Muscle of leg (tissue), 16 donors: Measurements from ENCODE around the gene LAX1. TPM values are rescaled to one million over a fixed set of nuclear protein-coding genes. Genes with fewer than 3 reads are reported as not detected.

Experiments used
- DNase-seq: peaks from one replicate; pipeline ENCODE4 v3.0.0; 2013
- H3K27ac ChIP-seq: one replicate; pipeline ENCODE4 v1.5.1; 2013; ENCODE audit warnings: mild to moderate bottlenecking, low read length, control low read depth
- H3K27me3 ChIP-seq: one replicate; pipeline ENCODE4 v1.6.1; 2013; ENCODE audit warnings: low read length; ENCODE audit not compliant: control insufficient read depth, insufficient read depth
- H3K36me3 ChIP-seq: one replicate; pipeline ENCODE4 v1.6.1; 2013; ENCODE audit warnings: low read length; ENCODE audit not compliant: control insufficient read depth, insufficient read depth
- H3K4me1 ChIP-seq: one replicate; pipeline ENCODE4 v1.6.1; 2013; ENCODE audit warnings: low read length; ENCODE audit not compliant: control insufficient read depth, insufficient read depth
- H3K4me3 ChIP-seq: one replicate; pipeline ENCODE4 v1.5.1; 2013; ENCODE audit warnings: low read length, control low read depth
- H3K9me3 ChIP-seq: replicated peaks from 2 replicates; pipeline ENCODE4 v1.6.1; 2013; ENCODE audit warnings: low read depth, low read length; ENCODE audit not compliant: control insufficient read depth
- WGBS: methylation state at CpG from one replicate; pipeline ENCODE4 v1.1.5; 2013; ENCODE audit warnings: missing lambda C conversion rate; ENCODE audit not compliant: insufficient coverage; 5-methylcytosine and 5-hydroxymethylcytosine counted together
- long read RNA-seq, 11 donors: transcript quantifications; one replicate each; lab custom pipeline, GENCODE V29; 2026
- polyA plus RNA-seq, 8 donors: library from polyadenylated mRNA; unstranded; fragments of 120-200 nt; gene quantifications; one replicate each; pipeline versions ENCODE4 v1.2.1 to v1.2.3, GENCODE V29; 2013; ENCODE audit warnings: inconsistent platforms in 1 of 8, low replicate concordance in 1 of 8; ENCODE audit not compliant: insufficient read length in 8 of 8, insufficient read depth in 1 of 8
- total RNA-seq: library from RNA; stranded (reverse); fragments of 120-200 nt; gene quantifications from one replicate; pipeline ENCODE4 v1.2.4, GENCODE V29; 2013

Gene LAX1, protein sequence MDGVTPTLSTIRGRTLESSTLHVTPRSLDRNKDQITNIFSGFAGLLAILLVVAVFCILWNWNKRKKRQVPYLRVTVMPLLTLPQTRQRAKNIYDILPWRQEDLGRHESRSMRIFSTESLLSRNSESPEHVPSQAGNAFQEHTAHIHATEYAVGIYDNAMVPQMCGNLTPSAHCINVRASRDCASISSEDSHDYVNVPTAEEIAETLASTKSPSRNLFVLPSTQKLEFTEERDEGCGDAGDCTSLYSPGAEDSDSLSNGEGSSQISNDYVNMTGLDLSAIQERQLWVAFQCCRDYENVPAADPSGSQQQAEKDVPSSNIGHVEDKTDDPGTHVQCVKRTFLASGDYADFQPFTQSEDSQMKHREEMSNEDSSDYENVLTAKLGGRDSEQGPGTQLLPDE
- total RNA-seq (0.22 TPM), polyA plus RNA-seq (under 1 TPM; 0.07 to 0.29 (median 0.11) TPM)
- long read RNA-seq, donor 1: 0 reads
- long read RNA-seq, donor 2: 0 reads
- long read RNA-seq, donor 3: 0 reads
- long read RNA-seq, donor 4: 0 reads
- long read RNA-seq, donor 5: 0 reads
- long read RNA-seq, donor 6: 0 reads
- long read RNA-seq, donor 7: 0 reads
- long read RNA-seq, donor 8: 0 reads
- long read RNA-seq, donor 9: 0 reads
- long read RNA-seq, donor 10: 0 reads
- long read RNA-seq, donor 11: 0 reads

DNA sequence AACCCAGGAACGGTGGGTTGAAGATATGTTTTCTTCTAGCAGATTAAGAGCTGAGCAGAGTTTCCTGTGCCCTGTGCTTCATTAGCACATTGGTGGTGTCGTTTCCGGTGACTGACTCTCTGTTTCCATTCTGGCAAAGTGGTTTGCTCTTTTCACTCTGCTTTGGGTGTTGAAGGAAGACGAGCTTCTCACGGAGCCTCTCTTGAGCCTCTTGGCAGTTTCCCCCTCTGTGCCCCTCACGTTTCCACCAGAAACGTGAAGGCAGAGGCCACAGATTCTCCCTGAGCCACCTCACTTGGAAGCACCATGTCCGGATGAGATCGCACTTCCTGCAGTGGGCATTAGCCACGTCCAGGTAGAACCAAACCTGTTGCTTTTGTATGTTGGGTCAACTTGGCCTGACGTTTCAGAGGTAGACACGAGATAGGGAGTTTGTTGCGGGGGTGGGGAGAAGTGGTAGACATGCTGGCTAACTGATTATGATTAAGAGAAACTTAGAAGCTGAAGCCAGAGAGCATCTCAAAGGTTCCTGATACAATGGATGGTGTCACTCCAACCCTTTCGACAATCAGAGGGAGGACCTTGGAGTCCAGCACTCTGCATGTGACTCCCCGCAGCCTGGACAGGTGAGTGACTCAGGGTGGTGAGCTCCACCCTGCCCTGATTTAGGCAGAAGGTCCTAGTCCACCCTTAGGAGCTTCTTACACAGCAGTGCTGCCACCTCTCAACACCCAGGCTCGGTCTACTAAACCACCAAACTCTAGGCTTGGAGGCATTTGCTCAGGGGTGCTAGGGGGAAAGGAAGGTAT, at the start of gene LAX1:
Gene LAX1 (plus strand): TSS at position 155 of the 809 bp plus-strand sequence. CDS start 383 bp downstream, at position 538.
- no peak within 1 kb of the TSS for H3K4me3 ChIP-seq
- DNase-seq: peak; percentile 23
- H3K9me3 ChIP-seq: no peaks in the 10 kb centered on the region
- no peaks in the 10 kb centered on the region for H3K27me3 ChIP-seq
- 73% methylated on average over 14 of the region's 16 CpGs for WGBS
- H3K36me3 ChIP-seq: no peaks in the 10 kb centered on the region
- H3K27ac ChIP-seq: no peak within 1 kb of the TSS
- H3K4me1 ChIP-seq: peaks cover 13% of the 10 kb centered on the region

DNA sequence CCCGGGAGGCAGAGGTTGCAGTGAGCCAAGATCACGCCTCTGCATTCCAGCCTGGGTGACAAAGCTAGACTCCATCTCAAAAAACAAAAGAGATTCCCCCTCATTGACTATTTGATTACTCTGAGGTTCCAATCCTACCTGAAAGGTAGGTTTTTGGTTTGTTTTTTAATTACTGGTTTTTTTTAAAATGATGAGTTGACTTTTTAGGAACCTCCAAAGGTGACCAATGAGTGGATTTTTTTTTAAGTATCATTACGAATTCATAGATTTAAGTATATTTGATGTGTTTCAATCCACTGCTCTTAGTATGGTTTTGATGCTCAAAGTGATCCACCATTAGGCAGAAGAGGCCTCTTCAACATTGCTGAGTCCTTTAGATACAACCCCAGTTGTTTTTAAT, 47.9 kb upstream of the LAX1 start:
- Histone ChIP-seq H3K4me1 (no peaks in the 10 kb centered on the region), H3K4me3 (no peak overlapping the region), H3K27me3 (no peaks in the 10 kb centered on the region), H3K36me3 (peaks cover 63% of the 10 kb centered on the region), H3K27ac (no peak overlapping the region), H3K9me3 (no peaks in the 10 kb centered on the region)
- WGBS: no CpG with 5 or more reads among the region's 3 CpGs
- no peak for DNase-seq

DNA sequence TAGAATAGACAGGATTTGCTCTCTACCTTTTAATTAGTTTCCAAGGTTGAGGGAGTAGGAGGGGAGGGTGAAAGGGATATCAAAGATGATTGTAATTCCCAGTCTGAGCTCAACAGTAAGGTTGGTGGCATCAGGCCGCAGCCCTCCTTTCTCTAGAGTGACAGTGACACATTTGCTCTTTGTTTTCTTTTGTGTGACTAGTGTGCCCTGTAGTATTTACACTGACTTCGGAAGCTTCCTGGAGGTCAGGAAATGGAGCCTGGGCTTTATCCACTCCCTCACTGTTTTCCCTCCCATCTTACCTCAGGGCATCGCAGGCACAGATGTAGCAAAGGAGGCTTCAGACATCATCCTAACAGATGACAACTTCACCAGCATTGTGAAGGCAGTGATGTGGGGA, 44.7 kb upstream of the LAX1 start:
- H3K27ac ChIP-seq: no peak overlapping the region
- 100% methylated on average over 1 of the region's 3 CpGs for WGBS
- no peaks in the 10 kb centered on the region for H3K9me3 ChIP-seq
- no peaks in the 10 kb centered on the region for H3K27me3 ChIP-seq
- no peak for DNase-seq
- H3K36me3 ChIP-seq: peaks cover 62% of the 10 kb centered on the region
- no peak overlapping the region for H3K4me3 ChIP-seq
- no peaks in the 10 kb centered on the region for H3K4me1 ChIP-seq

DNA sequence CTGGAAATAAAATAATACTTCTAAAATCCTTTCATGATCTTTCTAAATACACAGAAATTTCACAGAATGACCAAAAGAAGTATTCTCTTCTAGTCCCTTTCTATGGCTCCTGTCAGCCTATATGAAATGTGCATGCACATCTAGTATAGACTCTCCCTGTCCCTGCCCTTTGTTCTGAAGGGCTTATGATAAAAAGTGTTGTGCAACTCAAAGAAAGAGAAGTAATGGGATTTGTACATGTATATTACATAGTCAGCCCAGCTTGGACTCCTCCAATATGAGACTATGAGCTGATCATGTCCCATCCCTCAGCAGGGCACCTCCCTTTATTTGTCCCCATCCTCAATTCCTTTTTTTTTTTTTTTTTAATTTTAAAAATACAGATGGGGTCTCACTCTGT, 42.1 kb upstream of the LAX1 start:
- H3K4me3 ChIP-seq: no peak overlapping the region
- H3K27me3 ChIP-seq: no peaks in the 10 kb centered on the region
- no peaks in the 10 kb centered on the region for H3K4me1 ChIP-seq
- no peak overlapping the region for H3K27ac ChIP-seq
- no peak for DNase-seq
- peaks cover 77% of the 10 kb centered on the region for H3K36me3 ChIP-seq
- no peaks in the 10 kb centered on the region for H3K9me3 ChIP-seq

DNA sequence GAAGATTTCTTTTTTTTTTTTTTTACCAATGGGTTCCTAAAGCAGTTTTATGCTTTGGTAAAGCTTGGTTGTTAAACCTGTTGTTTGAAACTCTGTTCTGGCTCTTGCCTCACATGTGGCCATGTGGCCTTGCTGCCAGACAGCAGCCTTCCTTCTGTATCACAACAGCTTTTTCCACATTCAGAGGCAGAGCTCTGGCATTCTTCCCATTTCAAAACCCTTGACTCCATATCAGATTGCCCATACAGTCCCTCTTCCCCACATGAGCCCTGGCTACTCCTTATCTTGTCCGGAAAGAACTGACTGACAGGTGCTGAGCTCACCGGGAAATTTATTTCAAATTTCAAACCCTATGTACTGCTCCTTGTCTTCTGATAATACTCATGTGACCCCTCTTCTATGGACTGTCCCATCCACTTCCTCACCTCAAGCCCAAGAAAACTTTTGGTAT, 38.5 kb upstream of the LAX1 start:
- no peak overlapping the region for H3K4me3 ChIP-seq
- no peaks in the 10 kb centered on the region for H3K9me3 ChIP-seq
- no peaks in the 10 kb centered on the region for H3K4me1 ChIP-seq
- no peak for DNase-seq
- H3K27me3 ChIP-seq: no peaks in the 10 kb centered on the region
- no peak overlapping the region for H3K27ac ChIP-seq
- WGBS: 66% methylated on average over 2 of the region's 2 CpGs
- H3K36me3 ChIP-seq: peaks cover 80% of the 10 kb centered on the region

DNA sequence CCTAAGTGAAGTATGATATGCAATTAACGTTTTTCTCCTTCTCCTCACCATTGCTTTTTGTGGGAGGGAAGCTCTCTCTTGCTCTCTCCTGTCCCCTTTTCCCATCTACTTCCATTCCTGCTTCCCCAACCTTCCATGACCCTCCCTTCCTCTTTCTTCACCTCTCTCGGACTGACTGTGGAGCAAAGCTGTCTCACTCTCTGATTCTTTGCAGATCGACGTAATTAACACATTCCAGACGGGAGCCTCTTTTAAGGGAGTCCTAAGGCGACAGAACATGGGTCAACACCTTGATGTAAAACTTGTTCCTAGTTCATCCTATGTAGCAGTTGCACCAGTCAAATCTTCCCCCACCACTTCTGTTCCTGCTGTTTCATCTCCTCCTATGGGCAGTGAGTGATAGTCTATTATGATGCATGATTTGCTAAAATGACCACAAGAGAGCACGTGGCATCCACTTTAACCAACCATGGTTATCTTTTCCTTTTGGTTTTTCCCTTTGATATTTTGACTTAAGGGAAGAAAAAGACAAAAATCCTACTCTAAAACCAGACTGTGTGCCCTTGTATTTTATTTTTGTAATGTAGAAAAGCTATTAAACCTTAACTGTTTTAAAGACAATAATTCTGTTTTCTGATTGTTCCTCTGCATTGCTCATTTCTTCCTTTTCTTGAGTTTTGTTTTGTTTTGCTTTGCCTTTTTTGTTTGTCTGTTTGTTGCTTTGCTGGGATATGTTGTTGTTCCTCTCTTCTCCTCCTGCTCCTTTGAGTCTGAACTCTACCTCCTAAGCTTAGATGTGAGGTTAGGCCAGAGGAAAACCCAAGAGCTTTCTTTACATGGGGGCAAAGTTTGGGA, 31.7 kb upstream of the LAX1 start:
- peaks cover 68% of the 10 kb centered on the region for H3K36me3 ChIP-seq
- H3K9me3 ChIP-seq: no peaks in the 10 kb centered on the region
- no peak overlapping the region for H3K27ac ChIP-seq
- no peak for DNase-seq
- H3K27me3 ChIP-seq: no peaks in the 10 kb centered on the region
- WGBS: 30% methylated on average over 1 of the region's 7 CpGs
- H3K4me1 ChIP-seq: no peaks in the 10 kb centered on the region
- no peak overlapping the region for H3K4me3 ChIP-seq

DNA sequence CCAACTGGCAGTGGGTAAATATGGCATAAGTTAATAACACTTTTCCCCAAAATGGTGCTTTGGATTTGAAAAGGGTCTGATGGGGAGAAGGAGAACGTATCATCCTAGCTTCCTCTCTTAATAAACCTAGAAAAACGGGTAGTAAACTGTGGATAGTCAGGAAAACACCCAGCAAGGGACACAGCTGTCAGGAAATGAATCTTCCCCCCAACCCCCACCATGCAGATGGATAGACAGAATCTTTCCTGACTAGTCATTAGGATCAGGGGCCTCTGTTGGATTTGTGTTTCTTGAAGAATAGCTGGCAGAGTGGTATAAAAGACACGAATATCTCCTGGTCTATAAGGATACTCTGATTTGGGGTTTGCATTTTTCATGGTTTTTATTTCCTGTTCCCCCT, 22.5 kb upstream of the LAX1 start:
- peak; percentile 35 for DNase-seq
- peaks cover 13% of the 10 kb centered on the region for H3K4me1 ChIP-seq
- H3K9me3 ChIP-seq: no peaks in the 10 kb centered on the region
- no peaks in the 10 kb centered on the region for H3K27me3 ChIP-seq
- no peak overlapping the region for H3K4me3 ChIP-seq
- H3K36me3 ChIP-seq: peaks cover 32% of the 10 kb centered on the region
- no CpG with 5 or more reads among the region's 3 CpGs for WGBS
- H3K27ac ChIP-seq: no peak overlapping the region

DNA sequence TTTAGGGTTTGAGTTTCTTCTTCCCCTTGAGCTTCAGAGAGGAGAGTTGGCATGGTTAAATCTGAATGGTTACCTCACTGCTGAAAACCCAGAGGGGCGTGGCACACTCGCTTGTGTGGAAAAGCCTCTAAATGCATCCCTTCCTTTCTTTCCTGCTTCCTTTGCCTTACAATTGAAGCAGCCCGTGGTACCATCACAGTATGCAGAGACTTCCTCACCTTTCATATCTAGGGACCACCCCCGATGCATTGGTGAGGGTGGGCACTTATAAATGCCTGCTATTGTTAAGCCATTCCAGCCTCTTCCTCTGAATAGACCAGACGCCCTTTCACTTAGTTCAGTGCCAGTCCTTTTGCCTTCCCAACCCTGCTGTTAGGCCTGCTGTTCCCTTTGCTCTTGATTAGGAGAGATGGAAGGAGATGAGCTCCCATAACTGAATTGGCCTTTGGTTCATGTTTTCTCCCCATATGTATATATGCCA, 21.9 kb upstream of the LAX1 start:
- Histone ChIP-seq H3K27me3 (no peaks in the 10 kb centered on the region), H3K27ac (peak overlapping the region; percentile 26), H3K4me3 (no peak overlapping the region), H3K9me3 (no peaks in the 10 kb centered on the region), H3K36me3 (peaks cover 26% of the 10 kb centered on the region), H3K4me1 (peaks cover 13% of the 10 kb centered on the region)
- WGBS: 60% methylated on average over 2 of the region's 5 CpGs
- peak; percentile 41 for DNase-seq

DNA sequence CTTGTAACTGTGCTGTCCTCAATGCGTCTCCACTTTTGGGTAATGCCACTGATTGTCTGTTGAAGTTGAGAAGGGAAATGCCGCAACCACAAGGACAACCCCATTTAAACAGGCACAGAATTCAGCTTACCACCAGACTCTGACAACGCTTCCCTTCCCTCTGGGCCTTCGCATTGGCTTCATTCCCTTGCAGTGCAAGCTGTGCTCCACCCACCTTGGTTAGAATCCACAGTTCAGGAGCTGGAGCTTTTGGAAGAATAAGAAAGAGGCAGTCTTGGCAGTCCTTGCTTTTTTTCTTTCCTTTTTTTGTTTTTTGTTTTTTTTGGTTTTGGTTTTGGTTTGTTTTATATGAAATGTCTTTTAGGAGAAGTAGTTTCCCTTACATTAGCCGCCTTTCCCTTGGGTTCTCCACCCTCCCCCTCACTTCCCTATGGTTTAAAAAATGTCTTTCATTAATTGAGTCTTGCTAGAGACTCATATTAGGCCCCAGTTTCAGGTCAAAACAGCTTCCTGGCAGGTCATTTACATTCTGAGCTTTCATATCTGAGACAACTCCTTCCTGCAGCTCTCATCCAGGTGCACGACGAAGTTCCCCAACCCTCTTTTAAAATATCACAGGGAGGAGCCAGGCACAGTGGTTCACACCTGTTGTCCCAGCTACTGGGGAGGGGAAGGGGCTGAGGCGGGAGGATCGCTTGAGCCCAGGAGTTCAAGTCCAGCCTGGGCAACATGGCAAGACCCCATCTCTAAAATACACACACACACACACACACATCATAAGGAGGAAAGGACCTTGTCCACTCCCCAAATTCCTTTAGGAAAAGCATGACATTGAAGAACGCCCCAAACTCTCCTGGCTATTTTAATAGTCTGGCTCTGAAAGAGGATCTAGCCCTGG, 20.7 kb upstream of the LAX1 start:
- DNase-seq: peak; percentile 97
- H3K36me3 ChIP-seq: peaks cover 16% of the 10 kb centered on the region
- no CpG with 5 or more reads among the region's 10 CpGs for WGBS
- H3K4me3 ChIP-seq: no peak overlapping the region
- H3K27ac ChIP-seq: peak overlapping the region; percentile 78
- H3K27me3 ChIP-seq: no peaks in the 10 kb centered on the region
- no peaks in the 10 kb centered on the region for H3K9me3 ChIP-seq
- H3K4me1 ChIP-seq: peaks cover 13% of the 10 kb centered on the region
